Activated T-helper 2 cell treated with anti-CD3 and anti-CD28 coated beads, Interferon-gamma antibody, Interleukin-2, Interleukin-4, amounts not matched to agents 10 μg/mL and 5 μg/mL and 100 μg/mL, durations not matched to agents 14 hours and 24 hours and 36 hours (primary cell): ENCODE measurements around the gene POLR3F. TPM values are rescaled to one million over a fixed set of nuclear protein-coding genes. Genes with fewer than 3 reads are reported as not detected.
"Not testable (repeated sequence)": the region's sequence is repeated elsewhere in the genome, so short reads cannot be mapped to it uniquely, and the experiment has no call there.

Experiments used
- DNase-seq: peaks from one replicate; pipeline ENCODE4 v3.0.0; 2021; ENCODE audit warnings: low spot score
- H3K27ac Mint-ChIP-seq: one replicate; pipeline ENCODE4 v1.8.0; 2021; ENCODE audit warnings: mixed read lengths
- H3K27me3 Mint-ChIP-seq: one replicate; pipeline ENCODE4 v1.8.0; 2021; ENCODE audit warnings: low read depth, mixed read lengths
- H3K36me3 Mint-ChIP-seq: one replicate; pipeline ENCODE4 v1.8.0; 2021; ENCODE audit warnings: low read depth, mixed read lengths
- H3K4me1 Mint-ChIP-seq: one replicate; pipeline ENCODE4 v1.8.0; 2021; ENCODE audit warnings: low read depth, mixed read lengths
- H3K4me3 Mint-ChIP-seq: one replicate; pipeline ENCODE4 v1.8.0; 2021; ENCODE audit warnings: low read depth, mild to moderate bottlenecking, moderate library complexity, mixed read lengths
- H3K9me3 Mint-ChIP-seq: one replicate; pipeline ENCODE4 v1.8.0; 2021; ENCODE audit warnings: mixed read lengths
- intact Hi-C: fragments of 100-400 bp; cut with micrococcal nuclease; formaldehyde crosslinking; loops from one replicate; pipeline ENCODE4 v1.15.1; 2023
- total RNA-seq: library from RNA; stranded (reverse); gene quantifications from 2 replicates; pipeline ENCODE4 v1.2.3, GENCODE V29; 2022

The POLR3F gene
- total RNA-seq, 1 donor from 2014 or later, result 12.5 TPM

DNA sequence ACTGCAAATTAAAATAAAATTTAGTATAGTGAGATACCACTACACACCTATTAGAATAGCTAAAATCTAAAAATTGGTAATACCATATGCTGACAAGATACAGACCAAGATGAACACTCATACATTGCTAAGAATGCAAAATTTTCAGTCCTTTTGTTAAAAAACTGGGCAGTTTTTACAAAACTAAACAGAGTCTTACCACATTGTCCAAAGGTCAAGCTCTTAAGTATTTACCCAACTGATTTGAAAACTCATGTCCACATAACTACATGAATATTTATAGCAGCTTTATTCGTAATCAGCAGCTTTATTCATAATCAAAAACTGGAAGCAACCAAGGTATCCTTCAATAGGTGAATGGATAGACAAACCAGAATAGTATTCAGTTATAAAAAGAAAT lies 10.0 kb downstream of the POLR3F start:
- DNase-seq, result no peak
- intact Hi-C loops, result no loop called here
- Mint-ChIP-seq H3K4me3 (no peak overlapping the region), H3K4me1 (no peaks in the 10 kb centered on the region), H3K9me3 (no peaks in the 10 kb centered on the region), H3K27ac (no peak overlapping the region), H3K36me3 (peaks cover 46% of the 10 kb centered on the region), H3K27me3 (no peaks in the 10 kb centered on the region)

DNA sequence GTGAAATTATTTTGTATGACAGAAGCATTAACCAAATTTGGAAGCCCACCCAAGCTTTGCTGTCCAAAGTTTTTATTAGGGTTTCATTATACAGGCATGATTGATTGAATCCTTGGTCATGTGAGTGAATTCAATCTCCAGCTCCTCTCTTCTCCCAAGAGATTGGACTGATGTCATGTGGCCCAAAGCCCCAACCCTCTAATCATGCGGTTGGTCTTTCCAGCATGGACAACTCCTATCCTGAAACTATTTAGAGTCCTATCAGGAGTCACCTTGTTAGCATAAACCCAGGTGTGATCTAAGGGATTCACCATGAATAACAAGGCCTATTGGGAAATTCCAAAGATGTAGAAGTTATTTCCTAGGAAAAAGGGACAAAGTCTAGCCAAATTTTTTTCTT lies 10.6 kb downstream of the POLR3F start:
- Mint-ChIP-seq H3K4me1 (no peaks in the 10 kb centered on the region), H3K4me3 (no peak overlapping the region), H3K27ac (no peak overlapping the region), H3K27me3 (no peaks in the 10 kb centered on the region), H3K9me3 (no peaks in the 10 kb centered on the region), H3K36me3 (peaks cover 52% of the 10 kb centered on the region)
- no peak for DNase-seq
- intact Hi-C loops, result no loop called here

DNA sequence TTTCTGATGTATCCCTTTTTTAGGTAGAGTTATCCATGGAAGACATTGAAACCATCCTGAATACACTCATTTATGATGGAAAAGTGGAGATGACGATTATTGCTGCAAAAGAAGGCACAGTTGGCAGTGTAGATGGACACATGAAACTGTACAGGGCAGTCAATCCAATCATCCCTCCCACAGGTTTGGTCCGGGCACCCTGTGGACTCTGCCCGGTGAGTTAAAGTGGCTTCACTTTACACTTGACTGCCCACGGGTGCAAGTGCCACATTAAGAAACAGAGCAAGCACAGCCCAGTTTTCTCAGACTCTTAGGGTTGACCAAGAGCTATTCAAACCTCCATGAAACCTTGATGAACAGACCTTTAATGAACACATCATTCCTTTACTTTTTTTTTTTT lies 14.4 kb downstream of the POLR3F start:
- Mint-ChIP-seq H3K4me1 (no peaks in the 10 kb centered on the region), H3K4me3 (no peak overlapping the region), H3K27ac (no peak overlapping the region), H3K36me3 (peaks cover 41% of the 10 kb centered on the region), H3K9me3 (no peaks in the 10 kb centered on the region), H3K27me3 (no peaks in the 10 kb centered on the region)
- DNase-seq, result no peak
- intact Hi-C loops, result no loop called here

DNA sequence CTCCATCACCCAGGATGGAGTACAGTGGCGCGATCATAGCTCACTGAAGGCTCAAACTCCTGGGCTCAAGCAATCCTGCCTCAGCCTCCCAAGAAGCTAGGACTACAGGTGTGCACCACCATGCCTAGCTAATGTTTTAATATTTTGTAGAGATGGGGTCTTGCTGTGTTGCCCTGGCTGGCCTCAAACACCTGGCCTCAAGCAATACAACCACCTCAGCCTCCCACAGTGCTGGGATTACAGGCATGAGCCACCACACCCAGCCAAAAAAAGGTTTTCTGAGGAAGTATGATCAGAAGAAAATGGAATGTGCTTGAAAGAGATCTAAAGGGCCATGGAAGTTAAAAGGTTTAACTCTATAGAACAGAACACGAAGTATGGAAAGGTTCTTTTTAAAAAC lies 21.1 kb downstream of the POLR3F start:
- intact Hi-C loops, result no loop called here
- H3K4me3 Mint-ChIP-seq, result no peak overlapping the region
- H3K36me3 Mint-ChIP-seq, result peaks cover 36% of the 10 kb centered on the region
- no peaks in the 10 kb centered on the region for H3K9me3 Mint-ChIP-seq
- H3K27me3 Mint-ChIP-seq, result no peaks in the 10 kb centered on the region
- no peak overlapping the region for H3K27ac Mint-ChIP-seq
- DNase-seq, result no peak
- no peaks in the 10 kb centered on the region for H3K4me1 Mint-ChIP-seq

DNA sequence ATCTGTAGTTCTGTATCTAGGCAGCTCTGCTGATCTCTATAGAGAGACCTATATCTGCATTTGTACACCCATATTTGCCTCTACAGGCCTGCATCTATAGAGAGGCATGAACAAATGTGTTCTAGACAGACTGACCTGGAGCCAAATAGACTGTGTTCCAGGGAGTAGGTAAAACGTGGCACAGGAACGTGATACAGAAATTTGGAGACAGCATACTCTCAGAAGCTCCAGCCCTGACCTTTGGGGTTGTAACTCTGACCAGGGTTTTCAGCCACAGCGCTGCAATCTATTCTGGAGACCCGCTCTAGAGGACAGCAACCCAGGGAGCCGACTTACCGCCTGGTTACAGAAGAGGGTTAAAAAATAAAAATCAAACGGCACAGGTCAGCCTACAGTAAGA lies 28.9 kb downstream of the POLR3F start:
- no peaks in the 10 kb centered on the region for H3K27me3 Mint-ChIP-seq
- peaks cover 13% of the 10 kb centered on the region for H3K4me1 Mint-ChIP-seq
- no peak for DNase-seq
- intact Hi-C loops, result no loop called here
- H3K27ac Mint-ChIP-seq, result peak overlapping the region; percentile 52
- peak overlapping the region; percentile 97 for H3K4me3 Mint-ChIP-seq
- H3K36me3 Mint-ChIP-seq, result peaks cover 14% of the 10 kb centered on the region
- no peaks in the 10 kb centered on the region for H3K9me3 Mint-ChIP-seq

DNA sequence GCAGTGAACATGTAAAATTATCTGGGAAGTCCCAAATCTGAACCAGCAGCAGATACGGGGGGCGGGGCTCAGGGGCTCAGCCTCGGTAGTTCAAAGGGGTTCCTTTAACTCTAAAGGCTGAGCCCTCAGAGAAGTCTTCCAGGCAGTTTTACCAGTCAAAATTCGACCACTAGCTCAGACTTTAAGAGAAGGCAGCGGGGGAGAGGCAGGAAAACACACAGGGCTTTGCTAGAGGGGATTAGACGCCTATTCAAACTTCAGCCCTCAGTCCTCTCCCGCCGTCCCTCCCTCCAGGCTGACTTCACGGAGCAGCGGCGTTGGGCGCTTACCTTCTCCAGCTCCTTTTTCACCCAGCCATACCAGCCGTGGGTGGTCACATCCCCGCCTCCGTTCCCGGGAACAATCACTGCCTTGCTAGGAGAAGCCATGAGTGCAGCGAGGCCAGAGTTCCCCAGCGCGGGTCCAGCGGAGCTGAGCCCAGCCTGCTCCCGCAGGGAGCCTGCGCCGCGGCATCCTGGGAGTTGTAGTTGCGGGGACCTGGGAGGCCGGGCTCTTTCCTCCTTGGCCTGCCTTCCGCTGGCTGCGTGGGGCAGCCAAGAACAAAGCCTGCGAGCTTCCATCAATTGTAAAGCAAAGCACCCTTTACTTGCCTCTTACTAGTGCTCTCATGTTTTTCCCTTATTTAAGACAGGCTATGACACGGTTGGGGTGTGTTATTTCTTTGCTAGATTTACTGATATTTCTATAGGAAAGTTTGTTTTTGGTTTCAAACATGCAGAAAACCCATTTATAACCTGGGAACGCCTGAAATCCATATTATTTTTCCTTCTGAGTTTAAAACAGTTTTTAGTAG lies 29.8 kb downstream of the POLR3F start, which contains the start of gene RBBP9:
Gene RBBP9 (minus strand): TSS at position 486 of the 853 bp plus-strand sequence. CDS start 58 bp downstream, at position 428.
- intact Hi-C loops, result loop anchor here (1.0 kb wide), 2 partner anchors 10 to 30 kb away; partner anchors contain the start of genes DZANK1, POLR3F and SEC23B
- H3K27me3 Mint-ChIP-seq, result no peaks in the 10 kb centered on the region
- H3K4me3 Mint-ChIP-seq, result peak within 1 kb of the TSS; percentile 97
- H3K9me3 Mint-ChIP-seq, result no peaks in the 10 kb centered on the region
- peak within 1 kb of the TSS; percentile 87 for H3K27ac Mint-ChIP-seq
- peaks cover 11% of the 10 kb centered on the region for H3K36me3 Mint-ChIP-seq
- peaks cover 13% of the 10 kb centered on the region for H3K4me1 Mint-ChIP-seq
- peak; percentile 69 for DNase-seq

DNA sequence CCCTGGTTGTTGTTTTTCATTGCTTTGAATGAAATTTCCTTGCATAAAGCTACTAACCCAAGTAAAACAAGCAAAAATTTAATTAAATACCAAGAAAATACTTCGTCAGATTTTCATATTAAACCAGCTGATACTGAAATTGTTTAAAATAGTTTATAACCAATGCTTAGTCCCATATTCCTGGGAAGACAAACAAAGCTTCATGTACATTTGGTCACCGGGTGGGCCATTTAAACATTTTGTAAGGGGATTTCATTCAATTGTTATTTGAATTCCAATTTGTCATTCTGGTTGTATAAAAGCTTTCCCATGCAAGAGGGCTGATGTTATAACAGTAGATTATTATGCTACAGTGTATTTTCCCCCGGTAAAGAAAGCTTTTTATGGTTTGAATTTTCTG lies 30.4 kb downstream of the POLR3F start:
- intact Hi-C loops, result loop anchor here (1.0 kb wide), 2 partner anchors 10 to 30 kb away; partner anchors contain the start of genes DZANK1, POLR3F and SEC23B
- Mint-ChIP-seq H3K36me3 (peaks cover 8% of the 10 kb centered on the region), H3K4me1 (peaks cover 13% of the 10 kb centered on the region), H3K27ac (no peak overlapping the region), H3K27me3 (no peaks in the 10 kb centered on the region), H3K4me3 (peak overlapping the region; percentile 97), H3K9me3 (no peaks in the 10 kb centered on the region)
- no peak for DNase-seq

DNA sequence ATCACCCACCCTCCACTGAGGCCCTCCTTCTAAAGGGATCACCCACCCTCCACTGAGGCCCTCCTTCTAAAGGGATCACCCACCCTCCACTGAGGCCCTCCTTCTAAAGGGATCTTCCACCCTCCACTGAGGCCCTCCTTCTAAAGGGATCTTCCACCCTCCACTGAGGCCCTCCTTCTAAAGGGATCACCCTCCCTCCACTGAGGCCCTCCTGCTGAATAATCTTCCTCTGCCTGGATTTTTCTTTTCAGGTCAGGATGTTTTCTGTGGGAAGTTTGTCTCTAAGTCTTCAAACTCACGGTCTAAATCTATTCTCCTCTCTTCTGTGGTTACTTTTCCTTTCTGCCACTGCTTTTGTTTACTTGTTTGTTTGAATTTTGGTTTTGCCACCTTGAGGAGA lies 34.5 kb downstream of the POLR3F start:
- H3K36me3 Mint-ChIP-seq, H3K27ac Mint-ChIP-seq, H3K27me3 Mint-ChIP-seq, H3K4me3 Mint-ChIP-seq, H3K9me3 Mint-ChIP-seq, DNase-seq, intact Hi-C loops, H3K4me1 Mint-ChIP-seq: not testable (repeated sequence)

DNA sequence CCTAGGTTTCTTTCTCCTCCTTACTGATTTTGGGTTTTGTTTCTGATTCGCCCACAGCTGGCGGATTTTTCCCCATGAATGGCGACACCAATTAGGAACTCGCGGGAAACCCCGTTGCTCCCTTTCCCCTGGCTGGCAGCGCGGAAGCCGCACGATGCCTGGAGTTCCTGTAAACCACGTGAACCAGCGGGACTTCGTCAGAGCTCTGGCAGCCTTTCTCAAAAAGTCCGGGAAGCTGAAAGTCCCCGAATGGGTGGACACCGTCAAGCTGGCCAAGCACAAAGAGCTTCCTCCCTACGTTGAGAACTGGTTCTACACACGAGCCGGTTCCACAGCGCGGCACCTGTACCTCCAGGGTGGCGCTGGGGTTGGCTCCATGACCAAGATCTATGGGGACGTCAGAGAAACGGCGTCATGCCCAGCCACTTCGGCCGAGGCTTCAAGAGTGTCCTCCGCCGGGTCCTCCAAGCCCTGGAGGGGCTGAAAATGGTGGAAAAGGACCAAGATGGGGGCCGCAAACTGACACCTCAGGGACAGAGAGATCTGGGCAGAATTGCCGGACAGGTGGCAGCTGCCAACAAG lies 37.4 kb downstream of the POLR3F start:
- H3K9me3 Mint-ChIP-seq, result no peaks in the 10 kb centered on the region
- H3K4me3 Mint-ChIP-seq, result no peak overlapping the region
- H3K4me1 Mint-ChIP-seq, result peaks cover 12% of the 10 kb centered on the region
- H3K27me3 Mint-ChIP-seq, result no peaks in the 10 kb centered on the region
- intact Hi-C loops, result loop anchor here (5.0 kb wide), 1 partner anchor 92 kb away; no protein-coding TSS in a partner anchor
- H3K36me3 Mint-ChIP-seq, result peaks cover 17% of the 10 kb centered on the region
- no peak overlapping the region for H3K27ac Mint-ChIP-seq
- no peak for DNase-seq

DNA sequence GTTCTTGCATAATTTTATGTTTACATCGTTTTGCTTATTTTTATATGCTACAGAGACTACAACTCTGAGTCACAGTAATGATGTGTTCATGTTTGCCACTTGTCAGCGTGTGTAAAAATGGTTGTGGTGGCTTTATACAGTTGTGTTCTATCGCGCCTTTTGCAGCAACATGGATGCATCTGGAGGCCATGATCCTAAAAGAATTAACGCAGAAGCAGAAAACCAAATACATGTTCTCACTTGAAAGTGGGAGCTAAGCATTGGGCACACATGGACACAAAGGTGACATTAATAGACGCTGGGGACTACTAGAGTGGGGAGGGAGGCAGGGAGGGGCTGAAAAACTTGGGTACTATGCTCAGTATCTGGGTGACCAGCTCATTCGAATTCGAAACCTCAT lies 39.6 kb downstream of the POLR3F start:
- peaks cover 39% of the 10 kb centered on the region for H3K36me3 Mint-ChIP-seq
- H3K4me1 Mint-ChIP-seq, result peaks cover 27% of the 10 kb centered on the region
- H3K4me3 Mint-ChIP-seq, result peak overlapping the region; percentile 100
- intact Hi-C loops, result loop anchor here (1.0 to 5.0 kb wide), 7 partner anchors 9 to 539 kb away; partner anchors contain the start of genes DZANK1, POLR3F, RBBP9 and SMIM26
- peak; percentile 16 for DNase-seq
- H3K9me3 Mint-ChIP-seq, result no peaks in the 10 kb centered on the region
- H3K27ac Mint-ChIP-seq, result peak overlapping the region; percentile 100
- H3K27me3 Mint-ChIP-seq, result no peaks in the 10 kb centered on the region

DNA sequence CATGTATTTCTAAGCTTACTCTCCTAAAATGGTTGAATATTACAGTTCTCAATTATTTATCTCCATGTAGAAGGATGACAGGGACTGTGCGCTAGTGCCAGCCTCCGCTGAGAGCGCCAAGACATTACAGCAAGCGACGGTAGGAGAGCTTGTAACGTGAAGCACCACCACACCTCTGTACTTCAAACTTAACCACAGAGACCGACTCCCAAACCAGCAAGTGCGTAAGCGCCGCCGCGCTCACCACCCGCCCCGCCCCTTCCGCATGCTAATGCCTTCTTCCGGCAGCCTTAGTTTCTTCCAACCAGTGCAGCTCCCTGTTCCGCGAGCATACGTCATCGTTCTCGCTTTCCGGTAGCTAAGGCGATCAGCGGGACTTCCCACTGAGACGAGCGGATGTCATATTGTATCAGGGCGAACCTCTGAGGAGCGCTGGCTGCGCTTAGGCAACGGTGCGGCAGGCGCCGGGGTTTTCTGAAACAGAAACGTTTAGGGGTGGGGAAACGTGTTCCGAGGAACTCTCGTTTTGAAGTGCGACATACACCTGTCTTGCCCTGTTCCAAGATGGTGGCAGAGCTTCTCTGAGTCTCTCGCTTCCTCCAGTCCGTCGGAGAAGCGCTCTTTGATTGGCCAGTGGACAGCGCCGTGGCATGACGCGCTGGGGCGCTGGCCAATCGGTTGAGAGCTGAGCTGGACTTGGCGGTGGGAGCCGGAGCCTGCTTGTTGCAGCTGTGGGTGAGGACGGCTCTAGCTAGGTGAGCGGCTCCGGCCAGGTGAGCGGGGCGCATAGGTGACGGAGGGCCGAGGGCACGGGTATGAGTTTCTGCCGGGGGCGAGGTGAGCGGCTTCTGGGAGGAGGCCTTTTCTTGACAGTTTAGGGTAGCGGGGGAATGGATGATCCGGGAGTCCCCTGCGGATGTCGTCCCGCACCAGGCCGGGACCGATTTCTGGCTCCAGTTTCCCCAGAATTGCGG lies 40.3 kb downstream of the POLR3F start, which contains the start of gene SEC23B:
Gene SEC23B (plus strand): TSS at position 723 of the 974 bp plus-strand sequence. CDS start 2,896 bp downstream, outside the sequence.
- intact Hi-C loops, result loop anchor here (1.0 to 5.0 kb wide), 7 partner anchors 10 to 540 kb away; partner anchors contain the start of genes DZANK1, POLR3F, RBBP9 and SMIM26
- Mint-ChIP-seq H3K27me3 (no peaks in the 10 kb centered on the region), H3K9me3 (no peaks in the 10 kb centered on the region), H3K4me3 (peak within 1 kb of the TSS; percentile 100), H3K4me1 (peaks cover 27% of the 10 kb centered on the region), H3K27ac (peak within 1 kb of the TSS; percentile 100), H3K36me3 (peaks cover 44% of the 10 kb centered on the region)
- DNase-seq, result peak; percentile 97

DNA sequence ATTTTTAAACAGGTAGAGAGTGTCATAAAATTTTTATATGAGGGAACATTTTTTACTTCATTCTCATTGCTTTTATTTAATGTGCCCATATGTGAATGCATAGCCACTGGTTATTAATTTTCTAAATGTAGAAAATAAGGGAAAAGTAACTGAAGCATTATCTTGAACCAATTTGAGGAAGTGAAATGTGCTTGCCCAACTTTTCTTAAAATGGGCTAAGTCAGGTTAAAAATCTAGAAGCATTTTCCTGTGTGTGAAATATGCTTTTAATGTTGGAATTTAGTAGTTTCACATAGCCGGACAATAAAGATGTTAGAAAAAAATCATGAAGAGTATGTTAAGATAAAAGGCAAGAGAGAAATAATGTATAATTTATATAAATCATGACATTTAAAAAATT lies 44.4 kb downstream of the POLR3F start:
- Mint-ChIP-seq H3K27me3 (no peaks in the 10 kb centered on the region), H3K36me3 (peaks cover 70% of the 10 kb centered on the region), H3K4me1 (peaks cover 33% of the 10 kb centered on the region), H3K27ac (peak overlapping the region; percentile 12), H3K9me3 (no peaks in the 10 kb centered on the region), H3K4me3 (no peak overlapping the region)
- intact Hi-C loops, result no loop called here
- no peak for DNase-seq
